HepG2 (cell line): Measurements from ENCODE around the gene MALRD1. TPM values are rescaled to one million over a fixed set of nuclear protein-coding genes. Genes with fewer than 3 reads are reported as not detected.

Experiments
- HDAC2 ChIP-seq: sonication (generic); formaldehyde crosslinking; IDR thresholded peaks from 2 replicates; pipeline ENCODE4 v1.4.0; 2020; ENCODE audit warnings: missing genetic modification reagents
- IKZF4 ChIP-seq: sonication (generic); formaldehyde crosslinking; IDR thresholded peaks from 2 replicates; pipeline ENCODE4 v1.5.1; 2020; ENCODE audit warnings: borderline replicate concordance, mild to moderate bottlenecking, low read depth, missing genetic modification reagents; ENCODE audit errors: not compliant biosample characterization
- NAIF1 ChIP-seq: sonication (generic); formaldehyde crosslinking; IDR thresholded peaks from 2 replicates; pipeline ENCODE4 v1.5.0; 2020; ENCODE audit warnings: mild to moderate bottlenecking, missing genetic modification reagents, borderline replicate concordance
- ZNF331 ChIP-seq: sonication (generic); formaldehyde crosslinking; IDR thresholded peaks from 2 replicates; pipeline ENCODE4 v1.4.0; 2020; ENCODE audit warnings: missing genetic modification reagents
- polyA plus RNA-seq, 8 experiments: library from polyadenylated mRNA; depleted of rRNA in 3 of 8; stranded (reverse) in 7 of 8; unstranded in 1 of 8; fragments of >200 nt; fragmentation: Illumina TruSeq in 4 of 8; extraction: Trizol in 4 of 8; gene quantifications; 2 replicates each; pipeline versions ENCODE4 v1.2.1 to v1.2.3, GENCODE V29; 2011 to 2016; ENCODE audit warnings: low read depth in 4 of 8, missing spikeins in 1 of 8, mixed read lengths in 1 of 8; ENCODE audit not compliant: insufficient read depth in 1 of 8
- total RNA-seq, 5 experiments: library from RNA; depleted of rRNA; stranded (reverse); fragments of >200 nt; fragmentation: Illumina TruSeq; extraction: Trizol; gene quantifications; 2 replicates each; pipeline ENCODE4 v1.2.3, GENCODE V29; 2016; ENCODE audit warnings: low read depth in 1 of 5
- TF ChIP-seq, protein P1 (sequence below): sonication (generic); formaldehyde crosslinking; IDR thresholded peaks from 2 replicates; pipeline ENCODE4 v1.4.0; 2020; ENCODE audit warnings: missing genetic modification reagents
- TF ChIP-seq, protein P2 (sequence below), 2 experiments: IDR thresholded peaks; 2 replicates each; pipeline ENCODE4 v1.6.1; 2011 to 2012; ENCODE audit warnings: low read length in 2 of 2, borderline replicate concordance in 1 of 2, low read depth in 1 of 2, mild to moderate bottlenecking in 1 of 2, moderate library complexity in 1 of 2

MALRD1 gene
- total and polyA plus RNA-seq, 2 of the 13 experiments (the other 11 are each of a cell fraction or from before 2014, with no cell fraction given), result 5.7 to 15.4 TPM

DNA sequence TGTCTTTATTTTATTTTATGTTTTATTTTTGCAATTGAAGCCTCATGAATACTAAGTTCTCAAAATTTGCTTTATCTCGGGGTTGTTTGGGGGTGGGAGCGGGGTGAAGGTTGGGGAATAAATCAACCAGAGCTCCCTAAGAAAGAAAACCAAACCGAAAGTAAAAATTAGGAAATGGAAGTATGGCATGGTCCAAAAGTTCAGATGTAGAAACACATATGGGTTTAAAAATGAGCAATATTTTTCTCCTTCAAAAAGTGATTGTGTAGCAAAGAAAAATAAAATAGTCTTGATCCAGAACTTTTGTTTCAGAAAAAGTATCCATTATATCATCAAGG, 590.3 kb downstream of the MALRD1 start (continued):
- TF ChIP-seq, protein P1, sequence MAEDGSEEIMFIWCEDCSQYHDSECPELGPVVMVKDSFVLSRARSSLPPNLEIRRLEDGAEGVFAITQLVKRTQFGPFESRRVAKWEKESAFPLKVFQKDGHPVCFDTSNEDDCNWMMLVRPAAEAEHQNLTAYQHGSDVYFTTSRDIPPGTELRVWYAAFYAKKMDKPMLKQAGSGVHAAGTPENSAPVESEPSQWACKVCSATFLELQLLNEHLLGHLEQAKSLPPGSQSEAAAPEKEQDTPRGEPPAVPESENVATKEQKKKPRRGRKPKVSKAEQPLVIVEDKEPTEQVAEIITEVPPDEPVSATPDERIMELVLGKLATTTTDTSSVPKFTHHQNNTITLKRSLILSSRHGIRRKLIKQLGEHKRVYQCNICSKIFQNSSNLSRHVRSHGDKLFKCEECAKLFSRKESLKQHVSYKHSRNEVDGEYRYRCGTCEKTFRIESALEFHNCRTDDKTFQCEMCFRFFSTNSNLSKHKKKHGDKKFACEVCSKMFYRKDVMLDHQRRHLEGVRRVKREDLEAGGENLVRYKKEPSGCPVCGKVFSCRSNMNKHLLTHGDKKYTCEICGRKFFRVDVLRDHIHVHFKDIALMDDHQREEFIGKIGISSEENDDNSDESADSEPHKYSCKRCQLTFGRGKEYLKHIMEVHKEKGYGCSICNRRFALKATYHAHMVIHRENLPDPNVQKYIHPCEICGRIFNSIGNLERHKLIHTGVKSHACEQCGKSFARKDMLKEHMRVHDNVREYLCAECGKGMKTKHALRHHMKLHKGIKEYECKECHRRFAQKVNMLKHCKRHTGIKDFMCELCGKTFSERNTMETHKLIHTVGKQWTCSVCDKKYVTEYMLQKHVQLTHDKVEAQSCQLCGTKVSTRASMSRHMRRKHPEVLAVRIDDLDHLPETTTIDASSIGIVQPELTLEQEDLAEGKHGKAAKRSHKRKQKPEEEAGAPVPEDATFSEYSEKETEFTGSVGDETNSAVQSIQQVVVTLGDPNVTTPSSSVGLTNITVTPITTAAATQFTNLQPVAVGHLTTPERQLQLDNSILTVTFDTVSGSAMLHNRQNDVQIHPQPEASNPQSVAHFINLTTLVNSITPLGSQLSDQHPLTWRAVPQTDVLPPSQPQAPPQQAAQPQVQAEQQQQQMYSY (CRISPR knock-in tag), result no peak
- TF ChIP-seq HDAC2 (CRISPR knock-in tag) (no peak), ZNF331 (CRISPR knock-in tag) (no peak), IKZF4 (CRISPR knock-in tag) (no peak), NAIF1 (CRISPR knock-in tag) (no peak)
- TF ChIP-seq, protein P2, sequence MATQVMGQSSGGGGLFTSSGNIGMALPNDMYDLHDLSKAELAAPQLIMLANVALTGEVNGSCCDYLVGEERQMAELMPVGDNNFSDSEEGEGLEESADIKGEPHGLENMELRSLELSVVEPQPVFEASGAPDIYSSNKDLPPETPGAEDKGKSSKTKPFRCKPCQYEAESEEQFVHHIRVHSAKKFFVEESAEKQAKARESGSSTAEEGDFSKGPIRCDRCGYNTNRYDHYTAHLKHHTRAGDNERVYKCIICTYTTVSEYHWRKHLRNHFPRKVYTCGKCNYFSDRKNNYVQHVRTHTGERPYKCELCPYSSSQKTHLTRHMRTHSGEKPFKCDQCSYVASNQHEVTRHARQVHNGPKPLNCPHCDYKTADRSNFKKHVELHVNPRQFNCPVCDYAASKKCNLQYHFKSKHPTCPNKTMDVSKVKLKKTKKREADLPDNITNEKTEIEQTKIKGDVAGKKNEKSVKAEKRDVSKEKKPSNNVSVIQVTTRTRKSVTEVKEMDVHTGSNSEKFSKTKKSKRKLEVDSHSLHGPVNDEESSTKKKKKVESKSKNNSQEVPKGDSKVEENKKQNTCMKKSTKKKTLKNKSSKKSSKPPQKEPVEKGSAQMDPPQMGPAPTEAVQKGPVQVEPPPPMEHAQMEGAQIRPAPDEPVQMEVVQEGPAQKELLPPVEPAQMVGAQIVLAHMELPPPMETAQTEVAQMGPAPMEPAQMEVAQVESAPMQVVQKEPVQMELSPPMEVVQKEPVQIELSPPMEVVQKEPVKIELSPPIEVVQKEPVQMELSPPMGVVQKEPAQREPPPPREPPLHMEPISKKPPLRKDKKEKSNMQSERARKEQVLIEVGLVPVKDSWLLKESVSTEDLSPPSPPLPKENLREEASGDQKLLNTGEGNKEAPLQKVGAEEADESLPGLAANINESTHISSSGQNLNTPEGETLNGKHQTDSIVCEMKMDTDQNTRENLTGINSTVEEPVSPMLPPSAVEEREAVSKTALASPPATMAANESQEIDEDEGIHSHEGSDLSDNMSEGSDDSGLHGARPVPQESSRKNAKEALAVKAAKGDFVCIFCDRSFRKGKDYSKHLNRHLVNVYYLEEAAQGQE (IDR thresholded peaks at IDR 0.05; ENCODE audit: borderline replicate concordance in 1 of 2, low read depth in 1 of 2, low read length in 2 of 2), result no peak
